Hematopoietic multipotent progenitor cell (in vitro differentiated cells): ENCODE measurements around the gene ERC2. TPM values are rescaled to one million over a fixed set of nuclear protein-coding genes. Genes with fewer than 3 reads are reported as not detected.

Experiments used
- DNase-seq, 3 donors: peaks; one replicate each; pipeline ENCODE4 v3.0.0-alpha.2; 2011 to 2015; ENCODE audit warnings: low read depth in 2 of 3, low spot score in 2 of 3
- total RNA-seq: library from RNA; depleted of rRNA; stranded (reverse); fragments of >200 nt; gene quantifications from one replicate; pipeline ENCODE4 v1.2.3, GENCODE V29; 2012

Gene ERC2
- total RNA-seq, 1 donor = 0.54 TPM

DNA sequence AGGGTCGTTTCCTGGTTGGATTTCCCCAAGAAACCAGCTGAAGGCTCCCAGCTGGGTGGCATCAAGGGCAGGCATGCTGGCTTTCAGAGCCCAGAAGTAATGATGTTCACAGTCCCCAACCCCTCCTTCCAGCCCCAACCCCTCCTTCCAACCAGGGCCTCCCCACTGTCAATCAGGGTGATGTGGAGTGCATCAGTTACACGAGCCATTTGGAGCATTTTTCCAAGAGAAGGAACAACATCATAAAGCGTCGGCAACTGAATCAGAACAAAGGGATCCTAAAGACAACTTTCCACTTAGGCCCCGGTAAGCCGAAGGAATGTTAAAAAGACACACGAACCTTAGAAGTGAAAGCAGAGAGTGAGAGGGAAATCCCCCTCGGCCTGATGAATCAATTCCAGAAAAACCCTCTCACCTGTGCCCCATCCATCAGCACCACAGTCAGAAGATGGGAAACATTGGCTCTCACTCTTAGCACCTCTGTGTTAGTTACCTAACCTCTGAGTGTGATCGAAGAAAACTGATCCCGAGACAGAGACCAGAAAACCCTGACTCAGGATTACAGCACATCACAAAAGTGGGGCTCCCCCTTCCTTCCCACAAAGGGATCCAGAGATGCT, 880.0 kb downstream of the ERC2 start:
- DNase-seq = no peak

GRCh38 chr3:55585856-55586255, 882.4 kb downstream of the ERC2 start:
- DNase-seq = no peak

DNA sequence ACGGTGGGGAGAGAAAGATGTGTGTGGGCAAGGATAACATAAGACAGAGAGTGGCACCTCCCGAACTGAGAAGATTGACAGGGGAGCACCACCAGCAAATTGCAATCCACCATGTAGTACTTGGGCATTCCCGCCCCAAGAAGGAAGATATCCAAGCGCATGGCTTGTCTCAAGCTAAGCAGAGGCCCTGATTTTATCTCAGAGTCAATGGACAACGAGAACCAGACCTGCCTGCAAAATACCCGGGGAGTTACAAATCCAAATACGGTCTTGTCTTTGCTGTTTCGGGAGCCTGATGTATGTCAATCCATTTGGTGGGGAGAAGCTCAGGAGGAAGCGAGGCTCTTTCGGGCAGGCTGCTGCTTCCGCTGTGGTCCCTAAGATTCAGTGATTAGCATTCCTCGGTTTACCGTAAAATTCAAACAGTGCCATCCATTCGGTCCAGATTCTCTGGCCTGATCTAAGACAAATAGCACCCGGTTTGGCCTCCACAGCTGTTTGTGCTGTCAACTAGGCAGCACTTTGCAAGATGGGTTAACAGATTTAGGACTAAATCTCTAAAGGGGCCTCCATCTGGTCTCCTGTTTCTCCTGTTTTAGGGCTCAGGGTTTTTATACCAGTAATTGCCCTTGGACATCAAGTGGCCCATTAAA, 883.4 kb downstream of the ERC2 start:
- no peak for DNase-seq

- no peak for DNase-seq
These were observed 884.2 kb downstream of the ERC2 start for GRCh38 chr3:55584030-55584429.

GRCh38 chr3:55583475-55583874, 884.8 kb downstream of the ERC2 start:
- no peak for DNase-seq

DNA sequence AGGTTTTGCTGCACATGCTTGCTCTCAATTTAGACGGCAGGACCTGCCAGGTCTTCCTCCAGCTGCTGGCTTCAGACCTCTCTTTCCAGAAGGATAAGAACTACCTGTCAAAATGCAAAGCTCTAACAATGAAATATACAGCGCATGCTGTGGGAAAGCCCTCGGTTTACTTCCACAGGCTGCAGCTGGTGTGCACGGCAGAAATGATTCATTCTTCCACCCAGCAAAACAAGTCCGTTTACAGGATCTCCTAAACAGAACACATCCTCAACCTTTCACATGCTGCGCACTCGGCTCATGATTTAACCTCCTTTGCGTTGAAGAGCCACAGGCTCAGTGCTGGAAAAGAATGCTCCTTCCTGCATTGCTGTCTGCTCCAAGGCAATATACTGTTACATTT, 888.8 kb downstream of the ERC2 start:
- DNase-seq = no peak

- no peak for DNase-seq
These were observed 891.5 kb downstream of the ERC2 start for GRCh38 chr3:55576621-55577388.

GRCh38 chr3:55574671-55575070, 893.6 kb downstream of the ERC2 start:
- no peak for DNase-seq

GRCh38 chr3:55572816-55573215, 895.5 kb downstream of the ERC2 start:
- no peak for DNase-seq

GRCh38 chr3:55571913-55572312, 896.4 kb downstream of the ERC2 start:
- no peak for DNase-seq

- no peak for DNase-seq
These were observed 897.0 kb downstream of the ERC2 start for GRCh38 chr3:55571216-55571813.

- no peak for DNase-seq
These were observed 898.0 kb downstream of the ERC2 start for GRCh38 chr3:55570271-55570711.

GRCh38 chr3:55569033-55569599, 899.2 kb downstream of the ERC2 start:
- DNase-seq = no peak

DNA sequence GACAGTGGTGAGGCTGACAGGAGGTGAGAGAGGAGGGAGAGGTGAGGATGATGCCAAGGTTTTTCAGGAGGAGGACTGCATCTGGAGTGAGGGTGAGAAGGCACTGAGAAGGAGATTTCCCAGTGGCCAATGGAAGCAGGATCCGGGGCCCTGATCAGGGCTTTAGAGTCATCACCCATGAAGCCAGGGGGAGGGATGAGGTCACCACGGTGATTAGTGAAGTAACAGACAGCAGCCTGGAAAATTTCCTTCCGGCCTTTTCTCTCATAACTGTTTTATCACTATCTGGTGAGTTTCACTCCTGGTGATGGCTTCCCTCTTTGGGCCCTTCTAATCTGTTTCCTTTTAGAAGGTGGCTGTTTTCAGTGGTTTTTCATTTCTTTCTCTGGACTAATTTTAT, 900.7 kb downstream of the ERC2 start:
- DNase-seq = no peak

DNA sequence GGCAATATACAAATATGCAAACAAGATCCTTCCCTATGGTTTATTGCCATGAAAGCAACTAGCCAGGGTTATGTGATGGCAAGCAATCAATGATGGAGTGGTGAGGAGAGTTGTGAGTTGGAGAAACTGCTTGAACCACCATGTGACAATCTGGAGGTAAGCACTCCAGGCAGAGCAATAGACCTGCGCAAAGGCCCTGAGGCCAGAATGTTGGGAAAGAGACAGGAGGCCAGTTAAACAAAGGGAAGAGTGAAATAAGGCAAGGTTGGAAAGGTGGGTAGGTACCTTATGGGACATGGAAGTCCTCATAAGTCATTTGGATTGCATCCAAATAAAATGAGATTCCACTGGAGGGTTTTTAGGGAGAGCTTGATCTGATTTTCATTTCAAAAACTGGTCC, 901.1 kb downstream of the ERC2 start:
- no peak for DNase-seq

DNA sequence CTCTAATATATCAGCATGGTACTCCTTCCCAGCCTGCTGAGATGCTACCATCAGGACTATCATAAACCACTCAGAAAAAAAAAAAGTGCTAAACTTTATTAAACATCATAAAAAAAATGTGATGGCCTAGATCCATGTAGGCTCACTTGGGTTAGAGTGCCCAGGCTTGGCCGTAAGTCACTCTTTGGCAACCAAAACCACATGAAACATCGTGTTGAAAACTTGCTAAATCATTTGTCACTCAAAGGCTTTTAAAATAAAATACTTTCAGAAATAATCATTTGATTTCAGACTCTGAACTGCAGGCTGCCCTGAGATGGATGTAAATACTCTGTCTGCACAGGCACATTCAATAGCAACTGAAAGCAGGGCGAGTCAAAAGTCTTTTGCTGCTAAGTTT, 902.7 kb downstream of the ERC2 start:
- DNase-seq = no peak

- no peak for DNase-seq
These were observed 903.5 kb downstream of the ERC2 start for GRCh38 chr3:55564726-55565125.

GRCh38 chr3:55562700-55563099, 905.6 kb downstream of the ERC2 start:
- no peak for DNase-seq

GRCh38 chr3:55559500-55560423, 908.5 kb downstream of the ERC2 start:
- no peak for DNase-seq

DNA sequence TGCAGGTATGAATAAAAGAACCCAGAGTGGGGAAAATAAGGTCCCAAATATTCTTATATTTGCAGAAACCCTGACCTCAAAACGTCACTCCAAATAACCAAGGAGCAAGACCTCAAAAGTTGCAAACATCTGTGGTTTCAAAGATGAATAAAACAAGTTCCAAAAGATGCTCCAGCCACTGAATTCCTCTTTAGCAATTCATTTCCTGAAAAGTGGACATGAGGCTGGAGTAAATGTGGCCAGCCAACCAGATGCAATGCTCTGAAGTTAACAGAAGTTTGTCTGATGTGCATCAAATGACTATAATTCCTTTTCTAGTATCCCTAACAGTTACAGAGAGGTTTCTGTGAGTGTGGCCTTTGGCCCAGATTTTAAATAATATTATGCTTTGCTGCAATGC, 910.0 kb downstream of the ERC2 start:
- no peak for DNase-seq
